ENCODE results near the gene IL6.

IL6 gene

DNA sequence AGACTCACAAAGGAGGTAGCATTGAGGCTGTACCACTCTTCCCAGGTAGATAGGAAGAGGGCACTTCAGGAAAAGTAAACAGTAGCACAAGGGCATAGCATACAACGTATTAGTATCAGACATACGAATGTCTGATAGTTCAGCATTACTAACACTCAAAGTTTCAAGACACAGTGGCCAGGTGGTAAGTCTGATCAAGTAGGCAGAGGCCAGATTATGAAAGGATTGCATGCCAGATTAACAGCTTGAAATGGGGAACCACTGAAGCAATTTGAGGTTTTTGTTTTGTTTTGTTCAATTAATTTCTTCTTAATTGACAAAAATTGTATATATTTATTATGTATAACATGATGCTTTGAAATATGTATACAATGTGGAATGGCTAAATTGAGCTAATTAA is 45.7 kb upstream of the IL6 start:
- no peak overlapping the region for H3K27ac ChIP-seq (replicated peaks)
- no peak overlapping the region for H3K4me3 ChIP-seq (replicated peaks; ENCODE audit: insufficient read depth, low read length)
- no peaks in the 10 kb centered on the region for H3K27me3 ChIP-seq (ENCODE audit: insufficient read depth, poor library complexity, severe bottlenecking)
- TF ChIP-seq POLR2AphosphoS5 (IDR thresholded peaks at IDR 0.05; ENCODE audit: low read depth) (no peak), GABPA (IDR thresholded peaks at IDR 0.05; ENCODE audit: low read depth) (no peak), SPI1 (IDR thresholded peaks at IDR 0.05; ENCODE audit: borderline replicate concordance, low read depth) (no peak)
- TF ChIP-seq, protein P1, sequence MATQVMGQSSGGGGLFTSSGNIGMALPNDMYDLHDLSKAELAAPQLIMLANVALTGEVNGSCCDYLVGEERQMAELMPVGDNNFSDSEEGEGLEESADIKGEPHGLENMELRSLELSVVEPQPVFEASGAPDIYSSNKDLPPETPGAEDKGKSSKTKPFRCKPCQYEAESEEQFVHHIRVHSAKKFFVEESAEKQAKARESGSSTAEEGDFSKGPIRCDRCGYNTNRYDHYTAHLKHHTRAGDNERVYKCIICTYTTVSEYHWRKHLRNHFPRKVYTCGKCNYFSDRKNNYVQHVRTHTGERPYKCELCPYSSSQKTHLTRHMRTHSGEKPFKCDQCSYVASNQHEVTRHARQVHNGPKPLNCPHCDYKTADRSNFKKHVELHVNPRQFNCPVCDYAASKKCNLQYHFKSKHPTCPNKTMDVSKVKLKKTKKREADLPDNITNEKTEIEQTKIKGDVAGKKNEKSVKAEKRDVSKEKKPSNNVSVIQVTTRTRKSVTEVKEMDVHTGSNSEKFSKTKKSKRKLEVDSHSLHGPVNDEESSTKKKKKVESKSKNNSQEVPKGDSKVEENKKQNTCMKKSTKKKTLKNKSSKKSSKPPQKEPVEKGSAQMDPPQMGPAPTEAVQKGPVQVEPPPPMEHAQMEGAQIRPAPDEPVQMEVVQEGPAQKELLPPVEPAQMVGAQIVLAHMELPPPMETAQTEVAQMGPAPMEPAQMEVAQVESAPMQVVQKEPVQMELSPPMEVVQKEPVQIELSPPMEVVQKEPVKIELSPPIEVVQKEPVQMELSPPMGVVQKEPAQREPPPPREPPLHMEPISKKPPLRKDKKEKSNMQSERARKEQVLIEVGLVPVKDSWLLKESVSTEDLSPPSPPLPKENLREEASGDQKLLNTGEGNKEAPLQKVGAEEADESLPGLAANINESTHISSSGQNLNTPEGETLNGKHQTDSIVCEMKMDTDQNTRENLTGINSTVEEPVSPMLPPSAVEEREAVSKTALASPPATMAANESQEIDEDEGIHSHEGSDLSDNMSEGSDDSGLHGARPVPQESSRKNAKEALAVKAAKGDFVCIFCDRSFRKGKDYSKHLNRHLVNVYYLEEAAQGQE (IDR thresholded peaks at IDR 0.05; ENCODE audit: insufficient replicate concordance, low read depth): no peak
- TF ChIP-seq, protein P2, sequence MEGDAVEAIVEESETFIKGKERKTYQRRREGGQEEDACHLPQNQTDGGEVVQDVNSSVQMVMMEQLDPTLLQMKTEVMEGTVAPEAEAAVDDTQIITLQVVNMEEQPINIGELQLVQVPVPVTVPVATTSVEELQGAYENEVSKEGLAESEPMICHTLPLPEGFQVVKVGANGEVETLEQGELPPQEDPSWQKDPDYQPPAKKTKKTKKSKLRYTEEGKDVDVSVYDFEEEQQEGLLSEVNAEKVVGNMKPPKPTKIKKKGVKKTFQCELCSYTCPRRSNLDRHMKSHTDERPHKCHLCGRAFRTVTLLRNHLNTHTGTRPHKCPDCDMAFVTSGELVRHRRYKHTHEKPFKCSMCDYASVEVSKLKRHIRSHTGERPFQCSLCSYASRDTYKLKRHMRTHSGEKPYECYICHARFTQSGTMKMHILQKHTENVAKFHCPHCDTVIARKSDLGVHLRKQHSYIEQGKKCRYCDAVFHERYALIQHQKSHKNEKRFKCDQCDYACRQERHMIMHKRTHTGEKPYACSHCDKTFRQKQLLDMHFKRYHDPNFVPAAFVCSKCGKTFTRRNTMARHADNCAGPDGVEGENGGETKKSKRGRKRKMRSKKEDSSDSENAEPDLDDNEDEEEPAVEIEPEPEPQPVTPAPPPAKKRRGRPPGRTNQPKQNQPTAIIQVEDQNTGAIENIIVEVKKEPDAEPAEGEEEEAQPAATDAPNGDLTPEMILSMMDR (IDR thresholded peaks at IDR 0.05; ENCODE audit: insufficient read depth, low read length): no peak
- no peak for DNase-seq (ENCODE audit: low read depth in 1 of 2, low spot score in 1 of 2)

DNA sequence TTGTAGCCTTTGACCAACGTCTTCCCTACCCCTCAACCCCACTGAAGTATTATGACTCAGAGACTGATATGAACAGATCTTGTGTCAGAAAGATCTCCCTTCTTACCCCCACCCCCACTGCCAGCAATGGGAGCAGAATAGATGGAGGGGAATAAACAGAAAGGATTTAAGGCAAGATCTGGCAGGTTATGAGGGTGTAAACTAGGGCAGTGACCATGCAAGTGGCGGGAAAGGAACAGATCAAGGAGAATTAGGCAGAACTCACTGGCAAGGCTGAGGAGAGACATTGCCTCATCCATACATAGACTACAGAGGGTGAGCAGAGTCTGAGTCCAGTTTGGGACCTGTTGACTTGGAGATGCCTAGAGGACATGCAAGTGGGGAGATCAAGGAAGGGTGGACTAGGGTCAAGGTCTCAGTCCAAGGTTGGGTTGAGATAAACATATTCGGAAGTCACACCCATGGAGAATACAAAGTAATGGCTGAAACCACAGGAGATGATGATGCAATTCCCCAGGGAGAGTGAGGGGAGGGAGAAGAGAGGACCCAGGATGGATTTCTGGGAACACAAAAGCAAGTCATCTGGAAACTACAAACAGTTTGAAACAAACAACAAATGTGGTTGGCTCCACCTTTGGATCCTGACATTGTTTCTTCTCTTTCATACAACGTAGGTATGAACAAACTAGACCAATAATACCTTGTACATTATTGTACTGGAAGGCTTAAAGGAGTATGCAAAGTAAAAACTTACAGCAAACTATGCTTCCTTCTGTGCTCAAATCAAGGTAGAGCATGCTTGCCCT is 44.9 kb upstream of the IL6 start:
- no peaks in the 10 kb centered on the region for H3K27me3 ChIP-seq (ENCODE audit: insufficient read depth, poor library complexity, severe bottlenecking)
- TF ChIP-seq POLR2AphosphoS5 (IDR thresholded peaks at IDR 0.05; ENCODE audit: low read depth) (no peak), GABPA (IDR thresholded peaks at IDR 0.05; ENCODE audit: low read depth) (no peak), SPI1 (IDR thresholded peaks at IDR 0.05; ENCODE audit: borderline replicate concordance, low read depth) (no peak)
- TF ChIP-seq, protein P1 (IDR thresholded peaks at IDR 0.05; ENCODE audit: insufficient replicate concordance, low read depth): no peak
- TF ChIP-seq, protein P2 (IDR thresholded peaks at IDR 0.05; ENCODE audit: insufficient read depth, low read length): no peak

DNA sequence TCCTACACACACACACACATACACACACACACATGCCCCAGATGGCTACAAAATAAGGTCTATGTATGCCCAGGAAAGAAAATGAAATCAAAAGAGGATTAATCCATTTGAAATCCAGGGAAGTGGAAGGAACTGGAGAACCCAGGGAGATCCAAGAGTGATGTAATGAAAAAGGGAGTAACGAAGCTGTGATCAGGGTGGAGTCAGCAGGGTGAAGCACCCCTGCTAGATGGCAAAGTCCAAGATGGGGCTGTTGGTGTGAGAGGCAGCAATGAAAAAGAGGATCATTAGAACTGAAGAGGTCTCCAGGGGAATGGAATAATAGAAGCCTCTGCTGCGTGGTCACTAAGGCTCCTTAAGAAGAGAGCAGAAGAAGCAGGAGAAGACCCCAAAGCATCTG is 43.6 kb upstream of the IL6 start:
- no peaks in the 10 kb centered on the region for H3K27me3 ChIP-seq (ENCODE audit: insufficient read depth, poor library complexity, severe bottlenecking)
- no peak for DNase-seq (ENCODE audit: low read depth in 1 of 2, low spot score in 1 of 2)
- TF ChIP-seq POLR2AphosphoS5 (IDR thresholded peaks at IDR 0.05; ENCODE audit: low read depth): no peak
- no peak for TF ChIP-seq GABPA (IDR thresholded peaks at IDR 0.05; ENCODE audit: low read depth)
- no peak for TF ChIP-seq SPI1 (IDR thresholded peaks at IDR 0.05; ENCODE audit: borderline replicate concordance, low read depth)
- TF ChIP-seq, protein P2 (IDR thresholded peaks at IDR 0.05; ENCODE audit: insufficient read depth, low read length): no peak
- TF ChIP-seq, protein P1 (IDR thresholded peaks at IDR 0.05; ENCODE audit: insufficient replicate concordance, low read depth): no peak
- no peak overlapping the region for H3K4me3 ChIP-seq (replicated peaks; ENCODE audit: insufficient read depth, low read length)
- H3K27ac ChIP-seq (replicated peaks): no peak overlapping the region

More for the DNA sequence above, 44.9 kb upstream of the IL6 start:
- Histone ChIP-seq H3K4me3 (replicated peaks; ENCODE audit: insufficient read depth, low read length) (no peak overlapping the region), H3K27ac (replicated peaks) (no peak overlapping the region)
- DNase-seq (ENCODE audit: low read depth in 1 of 2, low spot score in 1 of 2): no peak
